Peyer's patch (tissue), 4 donors: ENCODE data around the gene CAV1.

Source experiments
- POLR2A ChIP-seq, 2 donors: fragments of 450-650 bp; IDR thresholded peaks; one replicate each; pipeline ENCODE4 v1.5.1; 2017; ENCODE audit warnings: antibody characterized with exemption in 2 of 2, mild to moderate bottlenecking in 2 of 2, moderate library complexity in 2 of 2
- TF ChIP-seq, protein P1 (sequence below), 6 experiments: fragments of 450-650 bp in 4 of 6; fragments of 200-600 bp in 2 of 6; sonication (generic) in 1 of 6; IDR thresholded peaks; one replicate each; pipeline ENCODE4 v1.5.1; 2017 to 2019; ENCODE audit warnings: antibody characterized with exemption in 6 of 6, mild to moderate bottlenecking in 3 of 6, moderate library complexity in 1 of 6

DNA sequence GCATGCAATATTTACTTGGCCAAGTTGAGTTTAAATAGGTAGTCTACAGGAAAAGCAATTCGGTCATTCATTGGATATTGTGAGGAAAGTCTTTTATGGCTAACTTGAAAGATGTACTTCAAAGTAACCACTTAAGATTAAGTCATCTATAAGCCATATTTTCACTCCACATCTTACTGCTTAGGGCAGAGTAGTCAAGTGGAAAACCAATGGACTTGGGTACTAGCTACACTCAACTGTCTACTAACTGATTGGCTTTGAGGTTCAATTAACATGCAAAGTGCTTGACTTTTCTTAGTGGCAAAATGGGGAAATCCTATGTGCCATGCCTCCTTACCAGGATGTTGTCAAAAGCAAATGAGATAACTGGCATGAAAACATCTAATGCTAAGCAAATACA, 51.0 kb downstream of the CAV1 start:
- TF ChIP-seq, protein P1, sequence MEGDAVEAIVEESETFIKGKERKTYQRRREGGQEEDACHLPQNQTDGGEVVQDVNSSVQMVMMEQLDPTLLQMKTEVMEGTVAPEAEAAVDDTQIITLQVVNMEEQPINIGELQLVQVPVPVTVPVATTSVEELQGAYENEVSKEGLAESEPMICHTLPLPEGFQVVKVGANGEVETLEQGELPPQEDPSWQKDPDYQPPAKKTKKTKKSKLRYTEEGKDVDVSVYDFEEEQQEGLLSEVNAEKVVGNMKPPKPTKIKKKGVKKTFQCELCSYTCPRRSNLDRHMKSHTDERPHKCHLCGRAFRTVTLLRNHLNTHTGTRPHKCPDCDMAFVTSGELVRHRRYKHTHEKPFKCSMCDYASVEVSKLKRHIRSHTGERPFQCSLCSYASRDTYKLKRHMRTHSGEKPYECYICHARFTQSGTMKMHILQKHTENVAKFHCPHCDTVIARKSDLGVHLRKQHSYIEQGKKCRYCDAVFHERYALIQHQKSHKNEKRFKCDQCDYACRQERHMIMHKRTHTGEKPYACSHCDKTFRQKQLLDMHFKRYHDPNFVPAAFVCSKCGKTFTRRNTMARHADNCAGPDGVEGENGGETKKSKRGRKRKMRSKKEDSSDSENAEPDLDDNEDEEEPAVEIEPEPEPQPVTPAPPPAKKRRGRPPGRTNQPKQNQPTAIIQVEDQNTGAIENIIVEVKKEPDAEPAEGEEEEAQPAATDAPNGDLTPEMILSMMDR (IDR thresholded peaks at IDR 0.05): no peak
- no peak for TF ChIP-seq POLR2A (IDR thresholded peaks at IDR 0.05)
